Gastroesophageal sphincter (tissue), 4 donors: ENCODE measurements around the gene KCNJ3. TPM values are rescaled to one million over a fixed set of nuclear protein-coding genes. Genes with fewer than 3 reads are reported as not detected.
A peak's percentile ranks its signal among the peaks of the same experiment; 100 is the strongest.

Experiments
- ATAC-seq: fragments of 150-250 bp; one replicate; pipeline ENCODE4 v1.9.1; 2016; ENCODE audit warnings: mild to moderate bottlenecking, moderate library complexity
- H3K27ac ChIP-seq, 4 donors: fragments of 200-600 bp; sonication (generic) in 3 of 4; 1 replicate in 3 of 4; 2 replicates in 1 of 4; pipeline ENCODE4 v1.5.1; 2016 to 2019
- H3K27me3 ChIP-seq: fragments of 200-600 bp; sonication (generic); one replicate; pipeline ENCODE4 v1.5.1; 2019
- H3K36me3 ChIP-seq, 2 donors: fragments of 200-600 bp; sonication (generic); one replicate each; pipeline ENCODE4 v1.5.1; 2019; ENCODE audit warnings: control low read depth in 1 of 2
- H3K4me1 ChIP-seq, 3 donors: fragments of 200-600 bp; sonication (generic); 1 replicate in 2 of 3; 2 replicates in 1 of 3; pipeline ENCODE4 v1.5.1; 2016 to 2019; ENCODE audit warnings: control low read depth in 2 of 3
- H3K4me3 ChIP-seq, 2 donors: fragments of 200-600 bp; sonication (generic); one replicate each; pipeline ENCODE4 v1.5.1; 2019; ENCODE audit warnings: mild to moderate bottlenecking in 1 of 2, moderate library complexity in 1 of 2
- H3K9me3 ChIP-seq, 3 donors: fragments of 200-600 bp; sonication (generic); one replicate each; pipeline ENCODE4 v1.5.1; 2017 to 2019; ENCODE audit warnings: control low read depth in 2 of 3
- EP300 ChIP-seq: sonication (generic); formaldehyde crosslinking; IDR thresholded peaks from one replicate; pipeline ENCODE4 v1.6.1; 2017; ENCODE audit warnings: antibody characterized with exemption, mild to moderate bottlenecking
- POLR2A ChIP-seq, 2 donors: fragments of 450-650 bp; IDR thresholded peaks; one replicate each; pipeline ENCODE4 v1.6.1; 2017; ENCODE audit warnings: antibody characterized with exemption in 2 of 2, mild to moderate bottlenecking in 2 of 2, moderate library complexity in 1 of 2
- POLR2AphosphoS5 ChIP-seq: sonication (generic); formaldehyde crosslinking; IDR thresholded peaks from one replicate; pipeline ENCODE4 v1.6.1; 2017; ENCODE audit warnings: antibody characterized with exemption
- WGBS, 2 donors: methylation state at CpG; one replicate each; pipeline ENCODE4 v1.1.5; 2018; ENCODE audit warnings: low coverage in 1 of 2; 5-methylcytosine and 5-hydroxymethylcytosine counted together
- total RNA-seq, 4 donors: library from RNA; depleted of rRNA; stranded (reverse); fragments of >200 nt; gene quantifications; one replicate each; pipeline ENCODE4 v1.1.0, GENCODE V29; 2016
- TF ChIP-seq, protein P1 (sequence below), 4 experiments: fragments of 200-600 bp in 2 of 4; fragments of 450-650 bp in 2 of 4; sonication (generic) in 1 of 4; IDR thresholded peaks; one replicate each; pipeline ENCODE4 v1.5.1; 2017 to 2019; ENCODE audit warnings: antibody characterized with exemption in 4 of 4, mild to moderate bottlenecking in 2 of 4, moderate library complexity in 2 of 4

The KCNJ3 gene
- total RNA-seq, 4 donors from 2014 or later, result 0.94 to 5.3 (median 1.5) TPM

DNA sequence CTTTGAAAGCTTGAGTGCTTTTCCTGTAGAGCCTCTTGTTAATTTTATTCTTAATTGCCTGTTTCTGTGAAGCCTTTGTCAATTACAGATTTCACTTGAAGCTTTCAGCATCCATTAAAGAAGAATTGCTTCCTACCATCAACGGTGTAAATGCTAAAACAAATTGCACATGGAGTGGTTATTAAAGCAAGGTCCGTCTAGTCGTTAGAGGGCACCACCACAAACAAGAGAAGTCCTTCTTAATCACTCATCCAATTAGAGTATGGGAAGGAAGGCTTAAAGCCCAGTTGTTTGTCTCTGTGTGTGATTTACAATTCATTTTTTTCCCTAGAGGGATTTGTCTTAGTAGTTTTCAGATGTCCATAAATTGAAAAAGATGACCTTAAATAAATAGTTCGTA lies 1.6 kb downstream of the KCNJ3 start:
- no peak overlapping the region for H3K27ac ChIP-seq
- peaks cover 25% of the 10 kb centered on the region for H3K27me3 ChIP-seq
- TF ChIP-seq POLR2AphosphoS5, result no peak
- no peak for TF ChIP-seq POLR2A (IDR thresholded peaks at IDR 0.05)
- TF ChIP-seq EP300, result no peak
- TF ChIP-seq, protein P1, sequence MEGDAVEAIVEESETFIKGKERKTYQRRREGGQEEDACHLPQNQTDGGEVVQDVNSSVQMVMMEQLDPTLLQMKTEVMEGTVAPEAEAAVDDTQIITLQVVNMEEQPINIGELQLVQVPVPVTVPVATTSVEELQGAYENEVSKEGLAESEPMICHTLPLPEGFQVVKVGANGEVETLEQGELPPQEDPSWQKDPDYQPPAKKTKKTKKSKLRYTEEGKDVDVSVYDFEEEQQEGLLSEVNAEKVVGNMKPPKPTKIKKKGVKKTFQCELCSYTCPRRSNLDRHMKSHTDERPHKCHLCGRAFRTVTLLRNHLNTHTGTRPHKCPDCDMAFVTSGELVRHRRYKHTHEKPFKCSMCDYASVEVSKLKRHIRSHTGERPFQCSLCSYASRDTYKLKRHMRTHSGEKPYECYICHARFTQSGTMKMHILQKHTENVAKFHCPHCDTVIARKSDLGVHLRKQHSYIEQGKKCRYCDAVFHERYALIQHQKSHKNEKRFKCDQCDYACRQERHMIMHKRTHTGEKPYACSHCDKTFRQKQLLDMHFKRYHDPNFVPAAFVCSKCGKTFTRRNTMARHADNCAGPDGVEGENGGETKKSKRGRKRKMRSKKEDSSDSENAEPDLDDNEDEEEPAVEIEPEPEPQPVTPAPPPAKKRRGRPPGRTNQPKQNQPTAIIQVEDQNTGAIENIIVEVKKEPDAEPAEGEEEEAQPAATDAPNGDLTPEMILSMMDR (IDR thresholded peaks at IDR 0.05), result peak in 1 of 4 experiments; percentile 10
- 31 to 66% methylated on average over 4 of the region's 4 CpGs for WGBS, 2 donors
- H3K36me3 ChIP-seq, result no peaks in the 10 kb centered on the region
- no peak overlapping the region for H3K4me3 ChIP-seq
- no peaks in the 10 kb centered on the region for H3K9me3 ChIP-seq
- no peak for ATAC-seq
- peaks cover 0 to 25% (median 7%) of the 10 kb centered on the region in 3 donors for H3K4me1 ChIP-seq

DNA sequence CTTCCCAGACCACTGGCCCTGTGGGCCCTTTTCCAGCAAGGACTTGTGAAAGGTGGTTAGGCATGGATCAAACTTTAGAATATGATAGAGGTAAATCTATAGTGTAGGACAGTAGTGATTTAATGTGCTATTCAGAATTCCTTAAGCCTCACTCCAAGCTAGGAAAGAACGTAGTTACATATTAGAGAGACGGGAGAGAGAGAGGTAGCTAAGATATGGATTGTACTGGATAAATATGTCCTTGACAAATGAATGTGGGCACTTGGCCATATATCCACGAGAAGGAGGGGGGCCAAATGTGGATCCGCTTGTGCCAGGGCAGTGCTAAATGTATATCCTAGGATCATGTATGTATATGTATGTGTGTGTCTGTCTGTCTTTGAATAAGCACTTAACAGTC lies 6.5 kb downstream of the KCNJ3 start:
- no peak for TF ChIP-seq POLR2A (IDR thresholded peaks at IDR 0.05)
- TF ChIP-seq, protein P1 (IDR thresholded peaks at IDR 0.05), result no peak
- no peak for TF ChIP-seq EP300
- no peak for TF ChIP-seq POLR2AphosphoS5
- Histone ChIP-seq H3K4me3 (no peak overlapping the region), H3K27ac (no peak overlapping the region), H3K4me1 (no peaks in the 10 kb centered on the region), H3K27me3 (no peaks in the 10 kb centered on the region), H3K9me3 (no peaks in the 10 kb centered on the region), H3K36me3 (no peaks in the 10 kb centered on the region)
- 70 to 78% methylated on average over 4 of the region's 4 CpGs for WGBS, 2 donors
- no peak for ATAC-seq

DNA sequence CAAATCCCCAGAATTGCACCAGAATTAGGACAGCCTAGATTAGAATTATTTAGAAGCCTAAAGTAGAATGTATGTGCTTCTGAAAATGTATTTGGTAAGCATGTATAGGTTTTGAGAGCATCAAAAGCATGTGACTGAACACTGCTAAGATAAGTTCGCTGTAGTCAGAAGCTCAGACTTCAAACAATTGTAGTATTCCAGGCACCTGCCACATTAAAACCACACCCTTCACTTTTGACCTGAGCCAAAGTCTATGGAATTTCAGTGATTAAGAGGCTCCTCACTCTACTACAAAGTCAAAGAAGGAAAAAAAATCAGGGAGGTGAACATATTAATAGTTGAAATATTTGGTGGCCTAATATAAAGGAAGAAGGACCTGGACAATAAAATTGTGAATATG lies 8.2 kb downstream of the KCNJ3 start:
- 67 to 80% methylated on average over 1 of the region's 1 CpG for WGBS, 2 donors
- ATAC-seq, result no peak
- no peaks in the 10 kb centered on the region for H3K4me1 ChIP-seq
- H3K4me3 ChIP-seq, result no peak overlapping the region
- no peak overlapping the region for H3K27ac ChIP-seq
- no peaks in the 10 kb centered on the region for H3K36me3 ChIP-seq
- TF ChIP-seq EP300, result no peak
- TF ChIP-seq, protein P1 (IDR thresholded peaks at IDR 0.05), result no peak
- TF ChIP-seq POLR2A (IDR thresholded peaks at IDR 0.05), result no peak
- TF ChIP-seq POLR2AphosphoS5, result no peak
- H3K27me3 ChIP-seq, result no peaks in the 10 kb centered on the region
- H3K9me3 ChIP-seq, result no peaks in the 10 kb centered on the region

DNA sequence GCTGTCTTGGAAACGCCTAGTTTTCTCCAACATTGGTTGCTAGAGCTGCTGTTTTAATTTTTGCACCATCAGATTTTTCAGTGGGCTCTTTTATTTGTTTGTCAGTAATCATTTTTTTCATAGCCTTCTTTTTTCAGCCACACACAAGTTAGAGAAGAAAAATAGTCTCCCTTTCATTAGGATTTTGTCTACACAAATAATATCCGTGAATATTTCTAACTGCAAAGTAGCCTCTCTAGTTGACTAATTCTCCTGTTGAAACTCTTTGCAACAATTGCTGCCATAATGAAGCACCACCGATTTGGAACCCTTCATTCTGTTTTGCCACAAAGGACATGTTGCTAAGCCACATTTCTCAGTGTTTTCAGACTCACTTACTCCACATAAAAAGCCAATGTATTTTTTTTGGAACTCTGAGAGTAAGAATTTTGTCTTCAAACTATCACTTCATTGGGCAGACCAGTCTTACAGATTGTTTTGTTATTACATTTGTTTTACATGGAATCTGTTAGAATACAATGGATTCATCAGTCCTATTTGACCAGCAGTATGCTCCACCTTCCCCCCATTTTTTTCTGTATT lies 9.6 kb downstream of the KCNJ3 start:
- no peaks in the 10 kb centered on the region for H3K27me3 ChIP-seq
- H3K4me3 ChIP-seq, result no peak overlapping the region
- no peaks in the 10 kb centered on the region for H3K4me1 ChIP-seq
- no peak overlapping the region for H3K27ac ChIP-seq
- ATAC-seq, result no peak
- no peaks in the 10 kb centered on the region for H3K36me3 ChIP-seq
- 53 to 91% methylated on average over 3 of the region's 3 CpGs for WGBS, 2 donors
- H3K9me3 ChIP-seq, result no peaks in the 10 kb centered on the region
- TF ChIP-seq EP300 (no peak), POLR2A (IDR thresholded peaks at IDR 0.05) (no peak)

DNA sequence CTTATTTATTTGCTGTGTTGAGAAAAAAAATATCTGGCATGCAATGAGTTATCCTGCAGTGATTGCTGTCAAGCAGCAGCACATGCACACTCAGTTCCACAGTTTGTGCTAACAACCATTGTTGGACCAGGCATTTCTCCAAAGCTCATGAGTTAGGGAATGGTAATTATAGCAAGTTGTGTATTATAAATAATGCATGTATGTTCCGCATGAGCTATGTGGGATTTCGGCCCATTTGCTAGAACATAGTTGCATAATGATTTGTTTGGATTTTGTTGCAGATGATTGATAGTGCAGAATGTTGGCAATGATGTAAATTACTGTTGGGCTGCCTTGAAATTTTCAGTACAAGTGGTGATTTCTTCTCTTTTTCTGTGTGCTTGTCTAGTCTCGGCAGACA lies 10.7 kb downstream of the KCNJ3 start:
- TF ChIP-seq, protein P1 (IDR thresholded peaks at IDR 0.05), result no peak
- TF ChIP-seq POLR2AphosphoS5, result peak; percentile 19
- Histone ChIP-seq H3K27ac (peak overlapping the region in 2 of 4 donors; percentile 17 to 34), H3K9me3 (no peaks in the 10 kb centered on the region), H3K4me1 (no peaks in the 10 kb centered on the region), H3K36me3 (no peaks in the 10 kb centered on the region), H3K4me3 (no peak overlapping the region), H3K27me3 (no peaks in the 10 kb centered on the region)
- peak; percentile 10 for ATAC-seq
- WGBS, 2 donors, result 32 to 38% methylated on average over 2 to 3 of the region's 3 CpGs
